Activated T-helper 2 cell treated with anti-CD3 and anti-CD28 coated beads, Interferon-gamma antibody, Interleukin-2, Interleukin-4, amounts not matched to agents 10 μg/mL and 5 μg/mL and 100 μg/mL, durations not matched to agents 14 hours and 24 hours and 36 hours (primary cell): ENCODE data around the gene ST8SIA4. TPM values are rescaled to one million over a fixed set of nuclear protein-coding genes. Genes with fewer than 3 reads are reported as not detected.

Experiments
- DNase-seq: peaks from one replicate; pipeline ENCODE4 v3.0.0; 2021; ENCODE audit warnings: low spot score
- H3K27ac Mint-ChIP-seq: one replicate; pipeline ENCODE4 v1.8.0; 2021; ENCODE audit warnings: mixed read lengths
- H3K27me3 Mint-ChIP-seq: one replicate; pipeline ENCODE4 v1.8.0; 2021; ENCODE audit warnings: low read depth, mixed read lengths
- H3K36me3 Mint-ChIP-seq: one replicate; pipeline ENCODE4 v1.8.0; 2021; ENCODE audit warnings: low read depth, mixed read lengths
- H3K4me1 Mint-ChIP-seq: one replicate; pipeline ENCODE4 v1.8.0; 2021; ENCODE audit warnings: low read depth, mixed read lengths
- H3K4me3 Mint-ChIP-seq: one replicate; pipeline ENCODE4 v1.8.0; 2021; ENCODE audit warnings: low read depth, mild to moderate bottlenecking, moderate library complexity, mixed read lengths
- H3K9me3 Mint-ChIP-seq: one replicate; pipeline ENCODE4 v1.8.0; 2021; ENCODE audit warnings: mixed read lengths
- intact Hi-C: fragments of 100-400 bp; cut with micrococcal nuclease; formaldehyde crosslinking; loops from one replicate; pipeline ENCODE4 v1.15.1; 2023
- total RNA-seq: library from RNA; stranded (reverse); gene quantifications from 2 replicates; pipeline ENCODE4 v1.2.3, GENCODE V29; 2022

Gene ST8SIA4
- total RNA-seq, 1 donor from 2014 or later, result 79.1 TPM

DNA sequence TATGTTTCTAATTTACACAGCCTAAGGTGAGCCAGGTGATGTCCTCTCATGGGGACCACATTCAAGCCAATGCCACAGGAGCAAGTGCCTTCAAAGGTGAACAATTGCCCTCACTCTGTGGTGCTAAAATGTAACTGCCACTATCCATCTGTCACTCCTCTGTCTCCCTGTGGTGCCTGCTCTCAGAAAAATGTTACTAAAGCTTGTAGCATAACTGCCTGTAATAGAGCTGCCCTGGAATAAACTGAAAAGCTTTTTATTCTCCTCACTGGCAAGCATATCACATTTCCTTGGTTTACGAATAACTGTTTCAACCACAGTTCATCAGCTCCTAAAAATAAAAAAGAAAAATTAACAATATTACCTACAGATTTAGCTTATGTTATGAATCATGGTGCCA, 142.4 kb downstream of the ST8SIA4 start:
- intact Hi-C loops, result no loop called here
- peaks cover 16% of the 10 kb centered on the region for H3K27me3 Mint-ChIP-seq

DNA sequence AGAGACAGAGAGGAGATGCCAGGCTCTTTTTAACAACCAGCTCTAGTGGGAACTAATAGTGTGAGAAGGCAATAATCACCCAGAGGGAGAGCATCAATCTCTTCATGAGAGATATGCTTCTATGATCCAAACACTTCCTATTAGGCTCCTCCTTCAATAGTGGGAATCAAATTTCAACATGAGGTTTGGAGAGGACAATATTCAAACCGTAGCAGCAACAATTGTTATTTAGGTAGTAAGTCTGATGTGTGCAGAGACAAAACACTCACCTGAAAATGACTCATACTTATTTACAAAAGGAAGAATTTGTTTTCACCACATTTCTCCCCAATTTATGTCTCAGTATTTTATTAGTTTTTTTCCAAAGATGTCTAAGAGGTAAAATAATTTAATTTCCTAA, 144.3 kb downstream of the ST8SIA4 start:
- no peak for DNase-seq
- intact Hi-C loops, result no loop called here
- no peak overlapping the region for H3K27ac Mint-ChIP-seq
- H3K4me1 Mint-ChIP-seq, result no peaks in the 10 kb centered on the region
- H3K4me3 Mint-ChIP-seq, result no peak overlapping the region
- no peaks in the 10 kb centered on the region for H3K36me3 Mint-ChIP-seq
- H3K27me3 Mint-ChIP-seq, result peaks cover 20% of the 10 kb centered on the region
- H3K9me3 Mint-ChIP-seq, result no peaks in the 10 kb centered on the region

More for the DNA sequence above, 142.4 kb downstream of the ST8SIA4 start:
- Mint-ChIP-seq H3K4me1 (no peaks in the 10 kb centered on the region), H3K9me3 (no peaks in the 10 kb centered on the region), H3K27ac (no peak overlapping the region), H3K36me3 (no peaks in the 10 kb centered on the region), H3K4me3 (no peak overlapping the region)
- DNase-seq, result no peak

DNA sequence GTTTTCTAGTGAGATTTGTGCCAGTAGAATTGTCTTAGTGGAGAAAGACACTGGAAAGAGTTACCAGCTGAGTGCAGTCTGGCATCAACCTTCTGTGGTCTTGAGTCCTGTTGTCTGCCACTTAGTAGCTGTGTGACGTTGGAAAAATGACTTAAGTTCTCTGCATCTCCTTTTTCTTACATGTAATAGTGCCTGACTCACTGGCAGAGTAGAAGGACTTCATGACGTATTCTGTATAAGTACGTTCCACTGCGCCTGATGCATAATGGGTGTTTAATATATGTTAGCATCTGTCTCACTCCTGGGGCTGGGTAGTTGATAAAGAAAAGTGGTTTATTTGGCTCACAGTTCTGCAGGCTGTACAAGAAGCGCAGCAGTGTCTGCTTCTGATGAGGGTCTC, 144.8 kb downstream of the ST8SIA4 start:
- Mint-ChIP-seq H3K4me3 (no peak overlapping the region), H3K27me3 (peaks cover 20% of the 10 kb centered on the region), H3K4me1 (no peaks in the 10 kb centered on the region), H3K27ac (no peak overlapping the region), H3K36me3 (no peaks in the 10 kb centered on the region), H3K9me3 (no peaks in the 10 kb centered on the region)
- intact Hi-C loops, result no loop called here
- DNase-seq, result no peak

DNA sequence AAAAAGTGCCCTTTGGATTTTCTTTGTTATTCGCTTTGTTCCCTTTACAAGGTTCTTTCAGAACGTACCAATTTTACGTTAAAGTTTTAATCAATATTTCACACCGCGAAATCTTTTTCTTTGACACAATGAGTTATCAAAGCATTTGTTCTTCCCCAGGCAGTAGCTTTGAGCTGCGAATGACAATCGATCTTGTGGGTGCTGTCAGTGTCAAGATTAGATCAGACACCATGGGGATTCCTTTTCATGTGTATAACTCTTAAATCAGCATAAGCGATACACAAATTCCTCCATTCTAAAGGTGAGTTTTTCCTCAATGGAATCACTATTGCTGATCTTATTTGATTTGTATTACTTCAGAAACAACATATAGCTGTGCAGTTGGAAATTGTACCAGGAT, 145.5 kb downstream of the ST8SIA4 start:
- intact Hi-C loops, result no loop called here
- no peak overlapping the region for H3K4me3 Mint-ChIP-seq
- DNase-seq, result no peak
- no peak overlapping the region for H3K27ac Mint-ChIP-seq
- H3K4me1 Mint-ChIP-seq, result no peaks in the 10 kb centered on the region
- H3K9me3 Mint-ChIP-seq, result no peaks in the 10 kb centered on the region
- peaks cover 22% of the 10 kb centered on the region for H3K27me3 Mint-ChIP-seq
- H3K36me3 Mint-ChIP-seq, result no peaks in the 10 kb centered on the region
